GM19328 (cell line): ENCODE results near the gene HABP4.

Source experiments
- ATAC-seq: cut with Tn5 transposase; IDR thresholded peaks from one replicate; pipeline ENCODE4 v1.9.1; 2021; ENCODE audit warnings: mild to moderate bottlenecking, moderate library complexity; ENCODE audit not compliant: unreplicated experiment

HABP4 gene

GRCh38 chr9:96476013-96476412 lies 26.0 kb downstream of the HABP4 start:
- ATAC-seq = no peak

- ATAC-seq = no peak
These were observed 26.6 kb downstream of the HABP4 start for GRCh38 chr9:96476591-96476990.

GRCh38 chr9:96478829-96479371 lies 28.9 kb downstream of the HABP4 start:
- ATAC-seq = peak; percentile 70

GRCh38 chr9:96480736-96481135 lies 30.8 kb downstream of the HABP4 start:
- ATAC-seq = no peak

- no peak for ATAC-seq
These were observed 32.5 kb downstream of the HABP4 start for GRCh38 chr9:96482476-96482875.

DNA sequence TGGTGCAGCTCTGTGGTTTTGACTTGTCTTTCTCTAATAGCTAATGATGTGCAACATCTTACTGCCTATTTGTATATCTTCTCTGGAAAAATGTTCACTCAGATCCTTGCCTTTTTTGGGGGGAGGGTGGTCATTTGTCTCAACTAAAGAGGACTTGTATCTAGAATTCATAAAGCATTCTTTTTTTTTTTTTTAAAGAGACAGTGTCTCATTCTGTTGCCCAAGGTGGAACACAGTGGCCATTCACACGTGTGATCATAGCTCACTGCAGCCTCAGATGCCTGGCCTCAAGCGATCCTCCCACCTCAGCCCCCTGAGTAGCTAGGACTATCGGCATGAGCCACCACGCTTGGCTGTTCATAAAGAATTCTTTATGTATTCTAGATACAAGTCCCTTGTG lies 33.2 kb downstream of the HABP4 start:
- no peak for ATAC-seq

GRCh38 chr9:96483733-96484390 lies 33.9 kb downstream of the HABP4 start:
- ATAC-seq = no peak

DNA sequence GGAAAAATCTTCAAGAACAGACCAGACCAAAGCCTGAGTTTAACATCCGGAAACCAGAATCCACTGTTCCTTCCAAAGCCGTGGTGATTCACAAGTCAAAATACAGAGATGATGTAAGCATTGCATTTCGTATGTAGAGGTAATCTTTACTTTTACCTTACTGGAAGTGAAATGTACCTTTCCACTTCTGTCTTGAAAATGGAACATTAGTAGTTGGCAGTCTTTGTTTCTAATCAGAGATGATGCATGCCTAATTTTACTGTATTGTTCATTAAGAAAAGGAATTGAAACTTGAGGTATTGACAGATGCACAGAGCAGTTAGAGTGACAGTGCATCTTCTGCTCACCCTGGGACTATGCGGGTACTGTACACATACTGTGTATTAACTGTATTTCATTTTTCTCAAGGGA lies 34.6 kb downstream of the HABP4 start:
- ATAC-seq = peak; percentile 95

GRCh38 chr9:96485280-96485679 lies 35.3 kb downstream of the HABP4 start:
- no peak for ATAC-seq

GRCh38 chr9:96486386-96487028 lies 36.5 kb downstream of the HABP4 start:
- ATAC-seq = no peak

DNA sequence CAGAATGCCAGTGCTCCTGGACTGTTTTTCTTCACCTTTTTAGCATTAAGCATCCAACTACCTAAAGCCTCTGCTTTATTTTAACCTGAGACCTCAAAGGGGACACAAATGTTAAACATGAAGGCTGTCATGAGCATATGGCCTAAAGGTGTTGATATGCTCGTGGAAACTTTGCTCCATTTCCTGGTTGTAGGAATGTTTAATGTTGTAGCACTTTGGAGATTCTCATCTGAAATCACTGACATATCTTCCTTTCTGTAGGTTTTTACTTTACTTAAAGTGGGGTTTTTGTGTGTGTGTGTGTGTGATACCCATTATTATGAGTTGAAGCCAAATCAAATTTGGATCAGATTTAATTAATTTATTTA lies 37.0 kb downstream of the HABP4 start:
- ATAC-seq = no peak

DNA sequence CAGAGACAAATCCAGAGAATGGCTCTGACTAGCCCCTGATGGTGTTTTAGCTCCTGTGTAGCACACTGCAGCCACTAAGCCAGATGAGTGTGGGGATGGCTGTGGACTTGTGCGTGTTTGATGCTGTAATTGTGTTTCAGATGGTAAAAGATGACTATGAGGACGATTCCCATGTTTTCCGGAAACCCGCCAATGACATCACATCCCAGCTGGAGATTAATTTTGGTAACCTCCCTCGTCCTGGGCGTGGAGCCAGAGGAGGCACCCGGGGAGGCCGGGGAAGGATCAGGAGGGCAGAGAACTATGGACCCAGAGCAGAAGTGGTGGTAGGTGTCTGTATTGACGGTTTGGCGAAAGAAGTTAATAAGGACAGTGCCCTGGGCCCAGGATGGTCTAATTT lies 38.0 kb downstream of the HABP4 start:
- no peak for ATAC-seq

DNA sequence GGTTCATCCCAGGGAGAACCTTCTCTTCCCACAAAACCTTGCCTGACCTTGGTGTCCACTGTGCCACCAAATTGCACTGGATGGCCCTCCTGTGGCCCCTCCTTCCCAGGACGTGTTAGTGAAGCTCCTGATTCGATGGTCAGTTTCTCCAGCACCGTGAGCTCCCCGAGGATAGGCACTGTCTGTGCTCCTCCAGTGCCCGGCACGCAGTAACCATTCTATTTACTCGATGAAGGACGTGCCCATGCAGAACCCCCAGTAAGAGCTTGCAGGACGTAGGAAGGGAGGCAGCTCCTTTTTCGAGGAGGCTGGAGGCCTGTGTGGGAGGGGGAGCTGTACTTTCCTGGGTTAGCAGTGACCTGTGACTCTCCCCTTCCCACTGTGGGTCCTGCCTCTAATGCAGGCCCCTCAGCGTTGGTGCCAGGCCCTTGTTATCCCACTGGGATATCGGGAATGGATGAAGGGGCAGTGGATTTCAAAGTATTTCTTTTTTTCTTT lies 39.6 kb downstream of the HABP4 start:
- no peak for ATAC-seq

- no peak for ATAC-seq
These were observed 40.6 kb downstream of the HABP4 start for GRCh38 chr9:96490534-96491078.

DNA sequence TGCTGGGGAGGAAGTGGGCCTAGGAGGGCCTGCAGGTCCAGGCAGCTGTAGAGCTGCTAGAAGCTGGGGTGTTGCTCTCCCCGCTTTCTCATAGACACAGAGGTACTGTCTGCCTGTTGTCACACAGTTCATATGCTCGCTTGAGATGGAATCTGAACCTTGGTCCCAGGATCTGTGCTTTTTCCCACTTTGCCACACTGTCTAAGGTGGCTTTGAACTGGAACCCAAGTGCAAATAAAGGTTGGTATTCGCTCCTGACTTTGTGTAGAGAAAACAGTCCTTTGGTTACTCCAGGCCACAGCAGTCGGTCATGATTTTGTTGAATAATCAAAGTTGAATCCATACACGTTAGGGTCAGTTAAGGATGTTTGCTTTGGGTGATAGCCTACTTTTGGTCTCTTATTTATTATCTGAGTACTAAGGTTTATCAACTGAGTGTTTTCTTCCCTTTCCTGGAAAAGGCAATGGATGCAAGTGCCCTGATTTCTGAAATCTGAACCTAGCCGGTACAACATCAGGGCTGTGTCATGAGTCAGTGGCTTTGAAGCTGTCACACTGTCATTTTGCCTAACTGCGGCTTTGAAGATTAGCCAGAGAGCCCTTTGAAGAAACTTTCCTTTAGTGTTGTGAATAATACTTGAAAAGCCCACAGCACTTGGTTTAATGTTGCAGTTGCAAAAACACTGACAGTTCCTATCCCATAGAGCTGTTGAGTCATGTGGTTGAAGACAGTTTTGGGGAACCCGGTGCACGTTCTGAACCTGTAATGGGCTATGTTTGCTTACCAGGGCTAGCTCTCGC lies 41.3 kb downstream of the HABP4 start:
- no peak for ATAC-seq

GRCh38 chr9:96491880-96492525 lies 42.0 kb downstream of the HABP4 start:
- no peak for ATAC-seq

DNA sequence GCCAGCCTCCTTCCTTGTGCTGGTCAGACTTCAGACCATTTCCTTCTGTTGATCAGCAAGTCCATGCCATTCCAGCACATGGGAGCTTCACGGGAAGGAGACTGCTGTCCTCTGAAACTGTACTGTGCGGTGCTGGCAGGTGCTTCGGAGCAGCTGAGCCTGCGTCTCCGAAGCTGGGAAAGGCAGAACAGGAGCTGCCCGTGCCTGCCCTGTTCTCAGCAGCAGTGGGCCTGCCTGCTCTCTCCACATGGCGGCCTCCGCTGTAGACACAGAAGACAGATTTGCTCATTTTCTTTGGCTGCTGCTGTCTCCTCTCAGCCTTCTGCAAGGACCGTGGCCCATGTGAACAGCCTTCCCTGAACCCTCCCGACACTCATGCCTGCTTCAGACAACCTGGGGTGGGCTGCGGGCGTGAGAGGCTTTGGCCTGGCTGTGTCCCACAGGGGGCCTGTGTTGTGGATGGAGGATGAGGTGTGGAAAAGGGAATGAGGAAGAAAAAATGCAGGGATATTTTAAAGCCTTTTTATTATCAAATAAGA lies 43.1 kb downstream of the HABP4 start:
- no peak for ATAC-seq

GRCh38 chr9:96493757-96494156 lies 43.8 kb downstream of the HABP4 start:
- ATAC-seq = no peak

DNA sequence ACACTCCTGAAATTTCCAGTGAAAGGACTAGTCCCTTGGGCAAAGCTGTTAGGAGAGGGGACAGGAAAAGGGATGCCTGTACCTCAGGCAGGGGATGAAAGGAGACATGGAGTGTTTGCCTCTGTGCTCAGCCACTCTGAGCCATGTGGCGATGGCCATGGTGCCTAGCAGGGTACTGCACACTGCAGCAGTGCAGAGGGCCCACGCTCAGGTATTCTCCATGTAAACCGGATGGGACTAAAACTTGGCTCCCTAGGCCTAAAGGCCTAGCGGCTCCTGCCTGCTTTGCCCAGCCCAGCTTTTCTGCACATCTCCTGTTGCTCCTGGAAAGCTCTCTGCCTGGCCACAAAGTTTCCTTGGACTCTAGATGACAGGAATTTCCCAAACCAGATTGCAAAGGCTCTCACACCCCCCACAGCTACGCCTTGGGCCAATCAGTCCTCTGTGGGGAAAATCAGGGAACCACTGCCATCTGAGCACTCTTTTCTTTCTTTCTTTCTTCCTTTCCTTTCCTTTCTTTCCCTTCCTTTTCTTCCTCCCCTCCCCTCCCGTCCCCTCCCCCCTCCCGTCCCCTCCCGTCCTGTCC lies 44.3 kb downstream of the HABP4 start:
- ATAC-seq = no peak

DNA sequence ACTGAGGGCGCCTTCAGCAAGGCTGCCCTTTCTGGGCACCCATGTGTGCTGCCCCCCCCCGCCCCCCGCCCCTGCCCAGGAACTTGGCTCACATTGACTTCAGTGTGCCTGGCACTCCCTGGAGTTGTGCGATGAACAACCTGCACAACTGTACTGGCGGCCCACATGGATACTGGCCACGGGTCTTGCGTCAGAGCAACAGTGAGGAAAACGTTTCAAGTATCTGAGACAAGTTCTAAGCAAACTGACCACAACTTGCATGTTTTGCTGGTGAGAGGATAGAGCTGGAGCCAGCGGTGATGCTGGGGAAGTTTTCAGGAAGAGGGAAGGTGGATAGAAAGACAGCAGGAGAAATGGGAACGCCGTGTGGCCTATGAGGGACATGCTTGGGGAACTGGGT lies 45.4 kb downstream of the HABP4 start:
- ATAC-seq = no peak
